K562 (cell line): ENCODE results near the gene C2CD2L. TPM values are rescaled to one million over a fixed set of nuclear protein-coding genes. Genes with fewer than 3 reads are reported as not detected.

ENCODE experiments used
- ARID4B ChIP-seq: sonication (generic); formaldehyde crosslinking; IDR thresholded peaks from 2 replicates; pipeline ENCODE4 v1.8.0; 2022; ENCODE audit warnings: mild to moderate bottlenecking, missing genetic modification reagents
- CBFA2T2 ChIP-seq: fragments of 450-650 bp; conservative IDR thresholded peaks from 2 replicates; pipeline ENCODE4 v1.6.1; 2017; ENCODE audit warnings: mild to moderate bottlenecking
- CREB5 ChIP-seq: fragments of 250-450 bp; sonication (Bioruptor Pico); IDR thresholded peaks from 2 replicates; pipeline ENCODE4 v1.5.0; 2020; ENCODE audit warnings: mild to moderate bottlenecking
- GMEB1 ChIP-seq: fragments of 250-450 bp; sonication (Bioruptor Pico); IDR thresholded peaks from 2 replicates; pipeline ENCODE4 v1.4.0; 2020; ENCODE audit warnings: mild to moderate bottlenecking
- MEIS2 ChIP-seq: fragments of 450-650 bp; IDR thresholded peaks from 2 replicates; pipeline ENCODE4 v1.6.1; 2014; ENCODE audit warnings: mild to moderate bottlenecking; ENCODE audit not compliant: partially characterized antibody
- MYBL2 ChIP-seq, 2 experiments: fragments of 450-650 bp in 1 of 2; sonication (generic) in 1 of 2; formaldehyde crosslinking in 1 of 2; IDR thresholded peaks; 2 replicates each; pipeline versions ENCODE4 v1.6.1 to v1.8.1; 2017 to 2022; ENCODE audit warnings: borderline replicate concordance in 1 of 2, inconsistent platforms in 1 of 2, low read depth in 1 of 2, mild to moderate bottlenecking in 1 of 2, missing genetic modification reagents in 1 of 2, moderate library complexity in 1 of 2
- NFXL1 ChIP-seq: fragments of 450-650 bp; formaldehyde crosslinking; IDR thresholded peaks from 2 replicates; pipeline ENCODE4 v1.4.0; 2021; ENCODE audit warnings: mild to moderate bottlenecking
- USF1 ChIP-seq: sonication (generic); formaldehyde crosslinking; IDR thresholded peaks from 2 replicates; pipeline ENCODE4 v1.9.0; 2022; ENCODE audit warnings: mild to moderate bottlenecking, missing genetic modification reagents
- ZBTB49 ChIP-seq: sonication (generic); formaldehyde crosslinking; IDR thresholded peaks from 2 replicates; pipeline ENCODE4 v1.8.0; 2022; ENCODE audit warnings: missing genetic modification reagents, mild to moderate bottlenecking, borderline replicate concordance
- ZFP36 ChIP-seq: fragments of 150-350 bp; IDR thresholded peaks from 2 replicates; pipeline ENCODE4 v1.6.1; 2018; ENCODE audit warnings: low read length, low read depth; ENCODE audit not compliant: partially characterized antibody
- ZNF668 ChIP-seq: fragments of 250-450 bp; sonication (Bioruptor Pico); IDR thresholded peaks from 2 replicates; pipeline ENCODE4 v1.8.0; 2022; ENCODE audit warnings: mild to moderate bottlenecking, inconsistent platforms
- polyA plus RNA-seq, 8 experiments: library from polyadenylated mRNA; depleted of rRNA in 4 of 8; stranded (reverse) in 5 of 8; unstranded in 3 of 8; fragments of >200 nt; fragmentation: Nextera tagmentation in 2 of 8; fragmentation: Illumina TruSeq in 1 of 8; extraction: Ambion mirVana in 2 of 8; extraction: Trizol in 1 of 8; gene quantifications; 2 replicates each; pipeline versions ENCODE4 v1.2.1 to v1.2.3, GENCODE V29; 2011 to 2014; ENCODE audit warnings: inconsistent platforms in 1 of 8, missing spikeins in 1 of 8
- total RNA-seq, 7 experiments: library from RNA; depleted of rRNA in 6 of 7; stranded (reverse); fragments of >200 nt in 6 of 7; fragmentation: Illumina TruSeq in 2 of 7; extraction: Trizol in 2 of 7; gene quantifications; 2 replicates each; pipeline versions ENCODE4 v1.2.1 to v1.2.3, GENCODE V29; 2011 to 2021; ENCODE audit warnings: low replicate concordance in 1 of 7

C2CD2L gene
- total and polyA plus RNA-seq, 9 of the 15 experiments (the other 6 are each of a cell fraction or from before 2014, with no cell fraction given): 0.66 to 41.2 (median 14.8) TPM

GRCh38 chr11:119121008-119121810 lies 14.1 kb downstream of the C2CD2L start, which contains the start of gene HINFP (continued):
- TF ChIP-seq GMEB1 (peak; percentile 59; the same call in 1 of the 2 replicates), USF1 (peak; percentile 98), ZBTB49 (CRISPR knock-in tag) (peak; percentile 93; the same call in 1 of the 2 replicates), ARID4B (CRISPR knock-in tag) (peak; percentile 75; the same call in 1 of the 2 replicates), MEIS2 (peak; percentile 96), ZNF668 (CRISPR knock-in tag) (no peak), CBFA2T2 (peak; percentile 79), MYBL2 (IDR thresholded peaks at IDR 0.05; ENCODE audit: low read depth) (no peak), MYBL2 (CRISPR knock-in tag; IDR thresholded peaks at IDR 0.05; ENCODE audit: borderline replicate concordance) (no peak), NFXL1 (no peak), ZFP36 (no peak), CREB5 (no peak)
